H9 (cell line): Measurements from ENCODE around the gene YIPF6. TPM values are rescaled to one million over a fixed set of nuclear protein-coding genes. Genes with fewer than 3 reads are reported as not detected.

Experiments
- DNase-seq: peaks from one replicate; pipeline ENCODE4 v3.0.0-alpha.2; 2017
- H2AFZ ChIP-seq: one replicate; pipeline ENCODE4 v1.6.1; 2013; ENCODE audit warnings: mild to moderate bottlenecking, low read length, control low read depth, moderate library complexity
- H2AK5ac ChIP-seq: 2 replicates; pipeline ENCODE4 v1.6.1; 2013; ENCODE audit warnings: low read length, control low read depth, mixed read lengths; ENCODE audit not compliant: insufficient read length
- H2BK120ac ChIP-seq: one replicate; pipeline ENCODE4 v1.6.1; 2013; ENCODE audit warnings: low read depth, mild to moderate bottlenecking, low read length, control low read depth, inconsistent platforms; ENCODE audit not compliant: poor library complexity, severe bottlenecking
- H2BK12ac ChIP-seq: 2 replicates; pipeline ENCODE4 v1.6.1; 2013; ENCODE audit warnings: low read length, control low read depth, mixed read lengths, low read depth; ENCODE audit not compliant: insufficient read length
- H2BK15ac ChIP-seq: 2 replicates; pipeline ENCODE4 v1.6.1; 2013; ENCODE audit warnings: low read depth, low read length, control low read depth
- H2BK20ac ChIP-seq: one replicate; pipeline ENCODE4 v1.6.1; 2013; ENCODE audit warnings: low read depth, mild to moderate bottlenecking, low read length, control low read depth, inconsistent platforms; ENCODE audit not compliant: poor library complexity, severe bottlenecking
- H2BK5ac ChIP-seq: 2 replicates; pipeline ENCODE4 v1.6.1; 2013; ENCODE audit warnings: low read length, control low read depth, mixed read lengths; ENCODE audit not compliant: insufficient read length
- H3K14ac ChIP-seq: 2 replicates; pipeline ENCODE4 v1.6.1; 2013; ENCODE audit warnings: low read length, control low read depth; ENCODE audit not compliant: insufficient read depth
- H3K18ac ChIP-seq: 2 replicates; pipeline ENCODE4 v1.6.1; 2013; ENCODE audit warnings: low read depth, mild to moderate bottlenecking, mixed read lengths, low read length, control low read depth; ENCODE audit not compliant: insufficient read length
- H3K23ac ChIP-seq: 2 replicates; pipeline ENCODE4 v1.6.1; 2013; ENCODE audit warnings: low read length, control low read depth, mixed read lengths, low read depth; ENCODE audit not compliant: insufficient read length
- H3K23me2 ChIP-seq: 2 replicates; pipeline ENCODE4 v1.6.1; 2013; ENCODE audit warnings: low read depth, mild to moderate bottlenecking, mixed read lengths, low read length, control low read depth; ENCODE audit not compliant: insufficient read length, poor library complexity, severe bottlenecking
- H3K27ac ChIP-seq: 2 replicates; pipeline ENCODE4 v1.5.1; 2013; ENCODE audit warnings: low read length, control low read depth, mixed read lengths, low read depth; ENCODE audit not compliant: insufficient read length
- H3K27me3 ChIP-seq: 2 replicates; pipeline ENCODE4 v1.6.1; 2013; ENCODE audit warnings: low read length, control low read depth, inconsistent platforms; ENCODE audit not compliant: insufficient read depth
- H3K4ac ChIP-seq: 2 replicates; pipeline ENCODE4 v1.6.1; 2013; ENCODE audit warnings: low read depth, mild to moderate bottlenecking, control low read depth, inconsistent platforms, low read length, moderate library complexity
- H3K4me1 ChIP-seq: 2 replicates; pipeline ENCODE4 v1.6.1; 2013; ENCODE audit warnings: low read length, control low read depth, inconsistent platforms; ENCODE audit not compliant: insufficient read depth
- H3K4me2 ChIP-seq: 2 replicates; pipeline ENCODE4 v1.6.1; 2013; ENCODE audit warnings: low read length, control low read depth, mixed read lengths; ENCODE audit not compliant: insufficient read length, insufficient read depth
- H3K56ac ChIP-seq: 2 replicates; pipeline ENCODE4 v1.6.1; 2013; ENCODE audit warnings: low read depth, mild to moderate bottlenecking, mixed read lengths, low read length, control low read depth; ENCODE audit not compliant: insufficient read length
- H3K79me1 ChIP-seq: 2 replicates; pipeline ENCODE4 v1.6.1; 2013; ENCODE audit warnings: low read depth, mild to moderate bottlenecking, moderate library complexity, low read length, control low read depth, inconsistent platforms; ENCODE audit not compliant: insufficient read depth, poor library complexity, severe bottlenecking
- H3K79me2 ChIP-seq: 2 replicates; pipeline ENCODE4 v1.6.1; 2013; ENCODE audit warnings: low read length, control low read depth, inconsistent platforms; ENCODE audit not compliant: insufficient read depth
- H3K9ac ChIP-seq: 2 replicates; pipeline ENCODE4 v1.6.1; 2013; ENCODE audit warnings: low read length, control low read depth, mixed read lengths; ENCODE audit not compliant: insufficient read length; ENCODE audit errors: extremely low read depth
- H3K9me3 ChIP-seq: one replicate; pipeline ENCODE4 v1.6.1; 2013; ENCODE audit warnings: low read depth, low read length, inconsistent platforms; ENCODE audit not compliant: control insufficient read depth
- H3T11ph ChIP-seq: one replicate; pipeline ENCODE4 v1.6.1; 2013; ENCODE audit warnings: mild to moderate bottlenecking, low read length, control low read depth, inconsistent platforms
- H4K20me1 ChIP-seq: one replicate; pipeline ENCODE4 v1.6.1; 2013; ENCODE audit not compliant: control insufficient read depth, insufficient read length, insufficient read depth
- H4K5ac ChIP-seq: 2 replicates; pipeline ENCODE4 v1.6.1; 2013; ENCODE audit warnings: low read depth, mild to moderate bottlenecking, mixed read lengths, low read length, control low read depth; ENCODE audit not compliant: insufficient read length
- H4K8ac ChIP-seq: replicated peaks from 2 replicates; pipeline ENCODE4 v1.6.1; 2013; ENCODE audit warnings: low read length, control low read depth, mixed read lengths, low read depth; ENCODE audit not compliant: insufficient read length
- H4K91ac ChIP-seq: 2 replicates; pipeline ENCODE4 v1.6.1; 2013; ENCODE audit warnings: low read depth, mild to moderate bottlenecking, moderate library complexity, mixed read lengths, low read length, control low read depth; ENCODE audit not compliant: insufficient read length
- H3K27ac Mint-ChIP-seq, 3 experiments: 2 replicates in 2 of 3; 3 replicates in 1 of 3; pipeline ENCODE4 v1.8.0; 2020 to 2021; ENCODE audit warnings: mixed read lengths in 3 of 3, mild to moderate bottlenecking in 1 of 3, moderate library complexity in 1 of 3
- H3K27me3 Mint-ChIP-seq: 2 replicates; pipeline ENCODE4 v1.8.0; 2021; ENCODE audit warnings: low read depth, mild to moderate bottlenecking, moderate library complexity, mixed read lengths
- H3K36me3 Mint-ChIP-seq, 3 experiments: 2 replicates in 2 of 3; 3 replicates in 1 of 3; pipeline ENCODE4 v1.8.0; 2020 to 2021; ENCODE audit warnings: low read depth in 3 of 3, mixed read lengths in 3 of 3; ENCODE audit not compliant: insufficient read depth in 1 of 3
- H3K4me1 Mint-ChIP-seq, 2 experiments: 2 replicates each; pipeline ENCODE4 v1.8.0; 2020; ENCODE audit warnings: mixed read lengths in 2 of 2
- H3K4me3 Mint-ChIP-seq, 2 experiments: 2 replicates in 1 of 2; 3 replicates in 1 of 2; pipeline ENCODE4 v1.8.0; 2020 to 2021; ENCODE audit warnings: mild to moderate bottlenecking in 2 of 2, mixed read lengths in 2 of 2, moderate library complexity in 1 of 2
- H3K9me3 Mint-ChIP-seq, 2 experiments: 2 replicates in 1 of 2; 3 replicates in 1 of 2; pipeline ENCODE4 v1.8.0; 2020; ENCODE audit warnings: mild to moderate bottlenecking in 2 of 2, mixed read lengths in 2 of 2, moderate library complexity in 1 of 2
- CTCF ChIP-seq: fragments of 200-600 bp; sonication (generic); conservative IDR thresholded peaks from 3 replicates; pipeline ENCODE4 v1.8.0; 2021; ENCODE audit warnings: antibody characterized with exemption, mild to moderate bottlenecking
- WGBS: extraction: QIAGEN DNeasy Blood & Tissue Kit; methylation state at CpG from one replicate; pipeline ENCODE4 v1.1.7; 2013; ENCODE audit warnings: missing lambda C conversion rate, low lambda C conversion rate, mixed read lengths; ENCODE audit not compliant: insufficient read length; ENCODE audit errors: extremely low coverage; 5-methylcytosine and 5-hydroxymethylcytosine counted together
- total RNA-seq: library from RNA; stranded (reverse); gene quantifications from 2 replicates; pipeline ENCODE4 v1.2.1, GENCODE V29; 2021

YIPF6 gene
- total RNA-seq, 1 experiment from 2014 or later = 31.8 TPM

GRCh38 chrX:68455151-68455510 lies 43.7 kb upstream of the YIPF6 start:
- Histone ChIP-seq H4K20me1 (no peaks in the 10 kb centered on the region), H3K56ac (no peak overlapping the region), H3K79me1 (no peaks in the 10 kb centered on the region), H4K91ac (no peak overlapping the region), H3K4me2 (no peak overlapping the region), H3K4ac (no peak overlapping the region), H3K23me2 (no peaks in the 10 kb centered on the region), H3K79me2 (no peaks in the 10 kb centered on the region), H2BK15ac (no peak overlapping the region), H4K8ac (no peak overlapping the region), H2BK20ac (no peak overlapping the region), H3K18ac (no peak overlapping the region), H3K9ac (no peak overlapping the region), H2BK5ac (no peak overlapping the region), H3T11ph (no peak overlapping the region), H2AK5ac (no peak overlapping the region), H3K27ac (no peak overlapping the region), H3K9me3 (peaks cover 10% of the 10 kb centered on the region), H2BK12ac (no peak overlapping the region), H4K5ac (no peak overlapping the region), H3K14ac (no peak overlapping the region), H3K27me3 (no peaks in the 10 kb centered on the region), H3K23ac (no peak overlapping the region), H2BK120ac (no peak overlapping the region), H3K4me1 (no peaks in the 10 kb centered on the region), H2AFZ (no peak overlapping the region)
- no peak overlapping the region for H3K4me3 Mint-ChIP-seq
- no peaks in the 10 kb centered on the region for H3K27me3 Mint-ChIP-seq
- H3K9me3 Mint-ChIP-seq = peaks cover 45 to 53% of the 10 kb centered on the region in 2 experiments
- no peaks in the 10 kb centered on the region for H3K36me3 Mint-ChIP-seq
- no peak for DNase-seq
- no peak overlapping the region for H3K27ac Mint-ChIP-seq
- TF ChIP-seq CTCF = no peak
- H3K4me1 Mint-ChIP-seq = no peaks in the 10 kb centered on the region
- WGBS = no CpG with 5 or more reads among the region's 4 CpGs
